Measurements from ENCODE around the gene LARP4B. TPM values are rescaled to one million over a fixed set of nuclear protein-coding genes. Genes with fewer than 3 reads are reported as not detected.

The LARP4B gene
- polyA plus RNA-seq, 2 of the 4 experiments (the other 2 are of a cell fraction): 25.5 to 54.2 TPM

DNA sequence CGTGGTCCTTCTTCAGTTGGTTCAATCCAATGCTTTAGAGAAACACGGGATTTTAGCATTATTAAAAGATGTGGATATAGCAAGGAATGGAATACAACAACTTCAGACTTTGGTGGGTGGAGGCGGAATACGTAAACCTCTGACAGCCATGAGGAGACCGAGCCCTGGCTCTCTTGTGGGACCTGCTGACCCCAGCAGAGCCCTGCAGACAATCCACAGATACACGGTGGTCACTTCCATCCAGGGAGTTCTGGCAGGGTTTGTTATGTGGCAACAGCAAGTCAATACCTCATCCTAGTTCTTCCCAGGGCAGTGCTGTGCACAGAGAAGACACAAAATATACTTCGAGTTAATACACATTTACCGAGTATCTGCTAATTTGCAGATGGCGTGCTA, 123.5 kb downstream of the LARP4B start (continued):
- TF ChIP-seq, protein P1, sequence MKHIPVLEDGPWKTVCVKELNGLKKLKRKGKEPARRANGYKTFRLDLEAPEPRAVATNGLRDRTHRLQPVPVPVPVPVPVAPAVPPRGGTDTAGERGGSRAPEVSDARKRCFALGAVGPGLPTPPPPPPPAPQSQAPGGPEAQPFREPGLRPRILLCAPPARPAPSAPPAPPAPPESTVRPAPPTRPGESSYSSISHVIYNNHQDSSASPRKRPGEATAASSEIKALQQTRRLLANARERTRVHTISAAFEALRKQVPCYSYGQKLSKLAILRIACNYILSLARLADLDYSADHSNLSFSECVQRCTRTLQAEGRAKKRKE (CRISPR knock-in tag; IDR thresholded peaks at IDR 0.05; ENCODE audit: low read depth): no peak
- no peak for TF ChIP-seq JUNB (IDR thresholded peaks at IDR 0.05)
- TF ChIP-seq RARB (CRISPR knock-in tag; IDR thresholded peaks at IDR 0.05): no peak
- no peak for TF ChIP-seq TP53 (CRISPR knock-in tag; IDR thresholded peaks at IDR 0.05)
- TF ChIP-seq POLR2A (IDR thresholded peaks at IDR 0.05; ENCODE audit: low read length): no peak

- Histone ChIP-seq H3K4me2 (no peak overlapping the region), H3K27ac (no peak overlapping the region), H3K4me3 (no peak overlapping the region), H3K9me3 (no peaks in the 10 kb centered on the region), H3K4me1 (no peaks in the 10 kb centered on the region)
- DNase-seq (ENCODE audit: low read depth in 1 of 2, low spot score in 1 of 2) (no peak), ATAC-seq (no peak; a peak in 1 of 6 replicates), FAIRE-seq (no peak)
- 94% methylated on average over 25 of the region's 30 CpGs for WGBS (ENCODE audit: missing lambda C conversion rate)
- no peak for TF ChIP-seq PHF8 (IDR thresholded peaks at IDR 0.05; ENCODE audit: borderline replicate concordance, low read depth)
- TF ChIP-seq, protein P1 (CRISPR knock-in tag; IDR thresholded peaks at IDR 0.05; ENCODE audit: low read depth): no peak
- TF ChIP-seq RFX5 (IDR thresholded peaks at IDR 0.05): no peak
- no peak for TF ChIP-seq SMC3 (IDR thresholded peaks at IDR 0.05)
- TF ChIP-seq, protein P2, sequence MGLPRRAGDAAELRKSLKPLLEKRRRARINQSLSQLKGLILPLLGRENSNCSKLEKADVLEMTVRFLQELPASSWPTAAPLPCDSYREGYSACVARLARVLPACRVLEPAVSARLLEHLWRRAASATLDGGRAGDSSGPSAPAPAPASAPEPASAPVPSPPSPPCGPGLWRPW (IDR thresholded peaks at IDR 0.05): no peak
- TF ChIP-seq MAZ (IDR thresholded peaks at IDR 0.05; ENCODE audit: borderline replicate concordance, low read depth, low read length): no peak
- no peak for TF ChIP-seq CBX2 (IDR thresholded peaks at IDR 0.05; ENCODE audit: borderline replicate concordance, low read depth)
- no peak for TF ChIP-seq ELK1 (IDR thresholded peaks at IDR 0.05; ENCODE audit: low read depth, low read length)
- TF ChIP-seq FOSB (CRISPR knock-in tag; IDR thresholded peaks at IDR 0.05): no peak
- no peak for TF ChIP-seq ZC3H11A (IDR thresholded peaks at IDR 0.05)
- POLR2A ChIA-PET: no interaction called here
- CTCF ChIA-PET: interaction anchor here (1.9 to 2.0 kb wide), 2 partner anchors 16 to 19 kb away, joined by 5 to 7 read pairs; no protein-coding TSS in a partner anchor
Observed at GRCh38 chr10:807163-807957, 124.1 kb downstream of the LARP4B start.

DNA sequence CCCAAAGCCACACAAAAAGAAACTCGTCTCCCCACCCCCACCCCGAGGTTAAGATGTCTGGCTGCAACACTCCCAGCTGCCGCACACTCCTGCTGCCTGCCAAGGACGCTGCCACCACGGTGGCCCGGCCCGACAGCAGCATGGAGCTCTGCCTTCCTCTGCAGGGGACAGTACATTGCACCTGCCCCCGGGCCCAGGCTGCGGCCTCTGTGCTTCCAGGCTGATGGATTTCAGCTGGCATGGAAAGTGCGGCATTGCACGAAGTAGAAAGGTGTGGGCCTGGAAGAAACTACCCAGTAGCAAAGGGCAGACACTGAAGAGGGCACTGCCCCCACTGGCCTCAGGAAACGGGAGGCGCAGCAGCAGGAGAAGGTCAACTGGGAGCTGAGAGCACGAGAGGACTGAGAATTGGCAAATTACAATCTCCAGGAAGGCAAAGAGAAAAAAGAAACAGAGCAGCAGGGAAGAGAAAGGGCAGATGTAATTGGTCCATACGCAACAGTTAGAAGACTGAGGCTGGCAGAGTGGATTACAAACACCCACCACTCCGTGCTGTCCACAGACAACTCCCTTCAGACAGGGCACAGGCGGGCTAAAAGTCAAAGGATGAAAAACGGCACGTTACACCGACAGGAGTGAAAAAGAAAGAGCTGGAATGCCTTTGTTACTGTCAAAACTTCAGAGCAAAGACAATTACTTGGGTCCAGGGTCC, 124.9 kb downstream of the LARP4B start:
- FAIRE-seq (no peak), ATAC-seq (no peak; a peak in 1 of 6 replicates), DNase-seq (ENCODE audit: low read depth in 1 of 2, low spot score in 1 of 2) (no peak)
- Histone ChIP-seq H3K27ac (no peak overlapping the region), H3K4me3 (no peak overlapping the region), H3K4me1 (no peaks in the 10 kb centered on the region), H3K9me3 (no peaks in the 10 kb centered on the region), H3K4me2 (no peak overlapping the region)
- 87% methylated on average over 19 of the region's 20 CpGs for WGBS (ENCODE audit: missing lambda C conversion rate)
- CTCF ChIA-PET: interaction anchor here (1.9 to 2.0 kb wide), 2 partner anchors 15 to 18 kb away, joined by 5 to 7 read pairs; no protein-coding TSS in a partner anchor
- TF ChIP-seq HEYL (CRISPR knock-in tag; IDR thresholded peaks at IDR 0.05) (no peak), CBX2 (IDR thresholded peaks at IDR 0.05; ENCODE audit: borderline replicate concordance, low read depth) (no peak), FOXS1 (CRISPR knock-in tag; IDR thresholded peaks at IDR 0.05) (no peak), RAD21 (conservative IDR thresholded peaks at IDR 0.05 in 1 of 2, IDR thresholded peaks at IDR 0.05 in 1 of 2) (no peak), TFCP2L1 (CRISPR knock-in tag; IDR thresholded peaks at IDR 0.05) (no peak), PHF8 (IDR thresholded peaks at IDR 0.05; ENCODE audit: borderline replicate concordance, low read depth) (no peak), ELK1 (IDR thresholded peaks at IDR 0.05; ENCODE audit: low read depth, low read length) (no peak), TP53 (CRISPR knock-in tag; IDR thresholded peaks at IDR 0.05) (no peak), JUNB (IDR thresholded peaks at IDR 0.05) (no peak), CEBPB (IDR thresholded peaks at IDR 0.05) (no peak), CBX8 (IDR thresholded peaks at IDR 0.05) (no peak)
- TF ChIP-seq, protein P3, sequence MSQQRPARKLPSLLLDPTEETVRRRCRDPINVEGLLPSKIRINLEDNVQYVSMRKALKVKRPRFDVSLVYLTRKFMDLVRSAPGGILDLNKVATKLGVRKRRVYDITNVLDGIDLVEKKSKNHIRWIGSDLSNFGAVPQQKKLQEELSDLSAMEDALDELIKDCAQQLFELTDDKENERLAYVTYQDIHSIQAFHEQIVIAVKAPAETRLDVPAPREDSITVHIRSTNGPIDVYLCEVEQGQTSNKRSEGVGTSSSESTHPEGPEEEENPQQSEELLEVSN (IDR thresholded peaks at IDR 0.05; ENCODE audit: borderline replicate concordance, low read depth): no peak
- TF ChIP-seq, protein P4, sequence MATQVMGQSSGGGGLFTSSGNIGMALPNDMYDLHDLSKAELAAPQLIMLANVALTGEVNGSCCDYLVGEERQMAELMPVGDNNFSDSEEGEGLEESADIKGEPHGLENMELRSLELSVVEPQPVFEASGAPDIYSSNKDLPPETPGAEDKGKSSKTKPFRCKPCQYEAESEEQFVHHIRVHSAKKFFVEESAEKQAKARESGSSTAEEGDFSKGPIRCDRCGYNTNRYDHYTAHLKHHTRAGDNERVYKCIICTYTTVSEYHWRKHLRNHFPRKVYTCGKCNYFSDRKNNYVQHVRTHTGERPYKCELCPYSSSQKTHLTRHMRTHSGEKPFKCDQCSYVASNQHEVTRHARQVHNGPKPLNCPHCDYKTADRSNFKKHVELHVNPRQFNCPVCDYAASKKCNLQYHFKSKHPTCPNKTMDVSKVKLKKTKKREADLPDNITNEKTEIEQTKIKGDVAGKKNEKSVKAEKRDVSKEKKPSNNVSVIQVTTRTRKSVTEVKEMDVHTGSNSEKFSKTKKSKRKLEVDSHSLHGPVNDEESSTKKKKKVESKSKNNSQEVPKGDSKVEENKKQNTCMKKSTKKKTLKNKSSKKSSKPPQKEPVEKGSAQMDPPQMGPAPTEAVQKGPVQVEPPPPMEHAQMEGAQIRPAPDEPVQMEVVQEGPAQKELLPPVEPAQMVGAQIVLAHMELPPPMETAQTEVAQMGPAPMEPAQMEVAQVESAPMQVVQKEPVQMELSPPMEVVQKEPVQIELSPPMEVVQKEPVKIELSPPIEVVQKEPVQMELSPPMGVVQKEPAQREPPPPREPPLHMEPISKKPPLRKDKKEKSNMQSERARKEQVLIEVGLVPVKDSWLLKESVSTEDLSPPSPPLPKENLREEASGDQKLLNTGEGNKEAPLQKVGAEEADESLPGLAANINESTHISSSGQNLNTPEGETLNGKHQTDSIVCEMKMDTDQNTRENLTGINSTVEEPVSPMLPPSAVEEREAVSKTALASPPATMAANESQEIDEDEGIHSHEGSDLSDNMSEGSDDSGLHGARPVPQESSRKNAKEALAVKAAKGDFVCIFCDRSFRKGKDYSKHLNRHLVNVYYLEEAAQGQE (IDR thresholded peaks at IDR 0.05): no peak
- POLR2A ChIA-PET: no interaction called here

Measured in A549 (cell line).